B cell (primary cell): ENCODE measurements around the gene OCA2. TPM values are rescaled to one million over a fixed set of nuclear protein-coding genes. Genes with fewer than 3 reads are reported as not detected.

Experiments
- ATAC-seq: fragments of 200-7000 bp; cut with Tn5 transposase; one replicate; pipeline ENCODE4 v1.10.0; 2021; ENCODE audit warnings: low read depth, mild to moderate bottlenecking, moderate number of reproducible peaks, moderate library complexity
- CTCF ChIA-PET: fragments of 350-600 bp; sonication (Branson Sonifier 250); formaldehyde crosslinking; loops from one replicate; lab custom pipeline; 2021; ENCODE audit warnings: antibody characterized with exemption, inconsistent platforms; lab: Charles Lee
- POLR2A ChIA-PET: fragments of 350-600 bp; sonication (Branson Sonifier 250); formaldehyde crosslinking; loops from one replicate; lab custom pipeline; 2021; ENCODE audit warnings: antibody characterized with exemption; lab: Charles Lee
- DNase-seq: peaks from one replicate; pipeline ENCODE4 v3.0.0; 2013
- H2AFZ ChIP-seq: 2 replicates; pipeline ENCODE4 v1.6.1; 2012; ENCODE audit warnings: mild to moderate bottlenecking, low read depth, low read length; ENCODE audit not compliant: insufficient read depth, poor library complexity, severe bottlenecking
- H3K27ac ChIP-seq, 2 donors: 1 replicate in 1 of 2; 2 replicates in 1 of 2; pipeline ENCODE4 v1.5.1; 2012 to 2013; ENCODE audit warnings: low read length in 2 of 2, mild to moderate bottlenecking in 2 of 2, moderate library complexity in 1 of 2
- H3K27me3 ChIP-seq, 4 experiments: fragments of 200-600 bp in 1 of 4; sonication (generic) in 1 of 4; replicated peaks in 1 of 4; 1 replicate in 2 of 4; 2 replicates in 2 of 4; pipeline versions ENCODE4 v1.6.1 to v1.7.0; 2013 to 2016; ENCODE audit warnings: low read length in 3 of 4, mild to moderate bottlenecking in 2 of 4, mixed read lengths in 1 of 4, moderate library complexity in 1 of 4; ENCODE audit not compliant: insufficient read depth in 4 of 4, control insufficient read depth in 3 of 4; ENCODE audit errors: control extremely low read depth in 1 of 4
- H3K36me3 ChIP-seq, 2 experiments: replicated peaks in 1 of 2; 1 replicate in 1 of 2; 2 replicates in 1 of 2; pipeline versions ENCODE4 v1.6.1 to v1.7.1; 2013; ENCODE audit warnings: low read length in 1 of 2; ENCODE audit not compliant: insufficient read depth in 2 of 2, control insufficient read depth in 1 of 2; ENCODE audit errors: control extremely low read depth in 1 of 2, extremely low read depth in 1 of 2
- H3K4me1 ChIP-seq, 2 donors: fragments of 200-600 bp in 1 of 2; sonication (generic) in 1 of 2; 1 replicate in 1 of 2; 2 replicates in 1 of 2; pipeline versions ENCODE4 v1.5.1 to v1.6.1; 2013 to 2017; ENCODE audit warnings: low read length in 2 of 2; ENCODE audit not compliant: control insufficient read depth in 2 of 2, insufficient read depth in 2 of 2
- H3K4me2 ChIP-seq: replicated peaks from 2 replicates; pipeline ENCODE3; 2012; ENCODE audit warnings: mild to moderate bottlenecking, low read depth, low read length; ENCODE audit not compliant: poor library complexity, severe bottlenecking
- H3K4me3 ChIP-seq, 5 experiments: fragments of 200-600 bp in 1 of 5; sonication (generic) in 1 of 5; 1 replicate in 3 of 5; 2 replicates in 2 of 5; pipeline versions ENCODE4 v1.5.1 to v1.7.0; 2011 to 2016; ENCODE audit warnings: low read length in 4 of 5, mild to moderate bottlenecking in 4 of 5, low read depth in 2 of 5, control low read depth in 1 of 5, moderate library complexity in 1 of 5; ENCODE audit not compliant: insufficient read depth in 1 of 5; ENCODE audit errors: control extremely low read depth in 1 of 5, extremely low read depth in 1 of 5
- H3K79me2 ChIP-seq: fragments of 200-600 bp; sonication (generic); one replicate; pipeline ENCODE4 v1.6.0; 2016; ENCODE audit warnings: low read length; ENCODE audit not compliant: control insufficient read depth, insufficient read depth
- H3K9ac ChIP-seq: fragments of 200-600 bp; sonication (generic); 2 replicates; pipeline ENCODE4 v1.6.1; 2017; ENCODE audit warnings: mild to moderate bottlenecking, low read length, moderate library complexity
- H3K9me3 ChIP-seq, 3 donors: one replicate each; pipeline versions ENCODE4 v1.6.1 to v1.7.1; 2013; ENCODE audit warnings: low read length in 2 of 3; ENCODE audit not compliant: control insufficient read depth in 2 of 3, insufficient read depth in 1 of 3; ENCODE audit errors: control extremely low read depth in 1 of 3
- H4K20me1 ChIP-seq: 2 replicates; pipeline ENCODE4 v1.6.0; 2012; ENCODE audit warnings: mild to moderate bottlenecking, low read length; ENCODE audit not compliant: insufficient read depth, control insufficient read depth, poor library complexity, severe bottlenecking
- H3K27ac Mint-ChIP-seq: one replicate; pipeline ENCODE4 v1.8.0; 2021; ENCODE audit warnings: mixed read lengths
- H3K27me3 Mint-ChIP-seq: one replicate; pipeline ENCODE4 v1.8.0; 2021; ENCODE audit warnings: mixed read lengths
- H3K4me1 Mint-ChIP-seq: one replicate; pipeline ENCODE4 v1.8.0; 2021; ENCODE audit warnings: mixed read lengths
- H3K4me3 Mint-ChIP-seq: one replicate; pipeline ENCODE4 v1.8.0; 2021; ENCODE audit warnings: mixed read lengths
- H3K9me3 Mint-ChIP-seq: one replicate; pipeline ENCODE4 v1.8.0; 2022; ENCODE audit warnings: mixed read lengths; ENCODE audit not compliant: insufficient read depth
- EZH2 ChIP-seq: IDR thresholded peaks from 2 replicates; pipeline ENCODE4 v1.6.1; 2012; ENCODE audit warnings: borderline replicate concordance, low read depth, mild to moderate bottlenecking, moderate library complexity, low read length; ENCODE audit not compliant: insufficient read depth, poor library complexity, severe bottlenecking
- WGBS: methylation state at CpG from one replicate; pipeline ENCODE4 v1.1.5; 2013; ENCODE audit warnings: missing lambda C conversion rate; ENCODE audit not compliant: insufficient coverage; 5-methylcytosine and 5-hydroxymethylcytosine counted together
- intact Hi-C: fragments of 100-400 bp; cut with micrococcal nuclease; formaldehyde crosslinking; loops from one replicate; pipeline ENCODE4 v1.10.0; 2022
- polyA plus RNA-seq: library from polyadenylated mRNA; depleted of rRNA; stranded (reverse); fragments of >200 nt; gene quantifications from 2 replicates; pipeline ENCODE4 v1.2.3, GENCODE V29; 2012
- total RNA-seq, 2 donors: library from RNA; stranded (reverse); fragments of 120-200 nt in 1 of 2; gene quantifications; 1 replicate in 1 of 2; 2 replicates in 1 of 2; pipeline versions ENCODE4 v1.2.3 to v1.2.4, GENCODE V29; 2013 to 2022
- TF ChIP-seq, protein P1 (sequence below): fragments of 200-600 bp; IDR thresholded peaks from one replicate; pipeline ENCODE4 v1.8.0; 2022; ENCODE audit warnings: antibody characterized with exemption, mild to moderate bottlenecking

Gene OCA2
- total and polyA plus RNA-seq, 2 donors (not counting 1 experiment from before 2014, with no cell fraction given), result 0.12 TPM; not detected in 1

DNA sequence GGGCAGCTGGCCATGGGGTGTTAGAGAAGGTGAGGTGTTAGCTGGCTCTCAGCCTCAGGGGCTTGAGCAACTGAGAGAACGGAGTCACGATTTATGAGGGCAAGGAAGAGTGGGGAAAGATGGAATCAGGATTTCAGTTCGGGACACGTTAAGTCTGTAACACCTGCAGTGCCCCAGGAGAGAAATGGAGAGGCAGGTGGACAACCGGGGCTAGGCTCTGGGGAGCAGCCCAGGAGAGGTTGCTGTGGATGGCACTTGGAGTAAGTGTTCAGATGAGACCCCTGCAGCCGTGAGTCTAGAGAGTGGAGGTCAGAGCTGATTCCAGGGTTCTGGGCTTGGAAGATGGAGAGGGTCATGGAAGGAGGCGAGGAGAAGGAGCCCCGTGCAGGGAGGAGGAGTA, 237.9 kb downstream of the OCA2 start:
- H3K27ac ChIP-seq, result no peak overlapping the region
- ChIA-PET POLR2A (no interaction called here), CTCF (no interaction called here)
- Mint-ChIP-seq H3K4me3 (no peak overlapping the region), H3K27me3 (no peaks in the 10 kb centered on the region), H3K4me1 (no peaks in the 10 kb centered on the region), H3K27ac (no peak overlapping the region), H3K9me3 (peaks cover 6% of the 10 kb centered on the region)
- H3K4me2 ChIP-seq, result no peak overlapping the region
- ATAC-seq, result no peak
- no peak overlapping the region for H3K9ac ChIP-seq
- H2AFZ ChIP-seq, result no peak overlapping the region
- 89% methylated on average over 8 of the region's 8 CpGs for WGBS
- H3K79me2 ChIP-seq, result no peaks in the 10 kb centered on the region
- intact Hi-C loops, result no loop called here
- H3K9me3 ChIP-seq, result peaks cover 0 to 38% (median 2%) of the 10 kb centered on the region in 3 donors
- H3K36me3 ChIP-seq, result no peaks in the 10 kb centered on the region
- no peaks in the 10 kb centered on the region for H3K4me1 ChIP-seq
- H4K20me1 ChIP-seq, result no peaks in the 10 kb centered on the region
- no peak for DNase-seq
- H3K4me3 ChIP-seq, result no peak overlapping the region
- H3K27me3 ChIP-seq, result no peaks in the 10 kb centered on the region
- no peak for TF ChIP-seq EZH2
- TF ChIP-seq, protein P1, sequence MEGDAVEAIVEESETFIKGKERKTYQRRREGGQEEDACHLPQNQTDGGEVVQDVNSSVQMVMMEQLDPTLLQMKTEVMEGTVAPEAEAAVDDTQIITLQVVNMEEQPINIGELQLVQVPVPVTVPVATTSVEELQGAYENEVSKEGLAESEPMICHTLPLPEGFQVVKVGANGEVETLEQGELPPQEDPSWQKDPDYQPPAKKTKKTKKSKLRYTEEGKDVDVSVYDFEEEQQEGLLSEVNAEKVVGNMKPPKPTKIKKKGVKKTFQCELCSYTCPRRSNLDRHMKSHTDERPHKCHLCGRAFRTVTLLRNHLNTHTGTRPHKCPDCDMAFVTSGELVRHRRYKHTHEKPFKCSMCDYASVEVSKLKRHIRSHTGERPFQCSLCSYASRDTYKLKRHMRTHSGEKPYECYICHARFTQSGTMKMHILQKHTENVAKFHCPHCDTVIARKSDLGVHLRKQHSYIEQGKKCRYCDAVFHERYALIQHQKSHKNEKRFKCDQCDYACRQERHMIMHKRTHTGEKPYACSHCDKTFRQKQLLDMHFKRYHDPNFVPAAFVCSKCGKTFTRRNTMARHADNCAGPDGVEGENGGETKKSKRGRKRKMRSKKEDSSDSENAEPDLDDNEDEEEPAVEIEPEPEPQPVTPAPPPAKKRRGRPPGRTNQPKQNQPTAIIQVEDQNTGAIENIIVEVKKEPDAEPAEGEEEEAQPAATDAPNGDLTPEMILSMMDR, result no peak

DNA sequence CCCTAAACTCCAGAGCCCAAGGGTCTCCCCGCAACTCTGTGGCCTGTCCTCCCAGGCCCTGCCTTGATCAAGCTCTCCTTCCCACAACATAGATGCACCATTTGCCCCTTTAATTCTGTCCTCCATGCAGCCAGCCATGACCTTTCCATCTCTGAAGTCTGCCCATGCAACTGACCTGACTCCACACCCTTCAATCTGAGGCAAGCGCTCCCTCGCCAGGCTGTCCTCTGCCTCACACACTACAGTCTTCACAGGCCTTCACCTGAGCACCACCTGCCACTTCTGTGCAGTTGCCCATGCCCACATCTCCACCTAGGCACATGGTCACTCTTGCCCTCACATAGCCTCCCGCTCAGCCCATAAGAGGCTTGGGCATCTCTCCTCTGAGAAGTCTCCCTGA, 244.0 kb downstream of the OCA2 start:
- no peak overlapping the region for H3K27ac ChIP-seq
- Mint-ChIP-seq H3K27me3 (no peaks in the 10 kb centered on the region), H3K9me3 (peaks cover 11% of the 10 kb centered on the region), H3K4me1 (no peaks in the 10 kb centered on the region), H3K4me3 (no peak overlapping the region), H3K27ac (no peak overlapping the region)
- H2AFZ ChIP-seq, result no peak overlapping the region
- H4K20me1 ChIP-seq, result no peaks in the 10 kb centered on the region
- ChIA-PET CTCF (no interaction called here), POLR2A (no interaction called here)
- no peak overlapping the region for H3K4me2 ChIP-seq
- H3K79me2 ChIP-seq, result no peaks in the 10 kb centered on the region
- intact Hi-C loops, result no loop called here
- DNase-seq, result no peak
- ATAC-seq, result no peak
- H3K4me1 ChIP-seq, result no peaks in the 10 kb centered on the region
- peaks cover 0 to 24% (median 2%) of the 10 kb centered on the region in 3 donors for H3K9me3 ChIP-seq
- TF ChIP-seq EZH2, result no peak
- TF ChIP-seq, protein P1, result no peak
- no peak overlapping the region for H3K4me3 ChIP-seq
- WGBS, result 93% methylated on average over 4 of the region's 4 CpGs
- no peak overlapping the region for H3K9ac ChIP-seq
- H3K27me3 ChIP-seq, result no peaks in the 10 kb centered on the region
- H3K36me3 ChIP-seq, result no peaks in the 10 kb centered on the region
